Sigmoid colon (tissue), 4 donors: ENCODE data around the gene MC4R.

Experiments used
- EP300 ChIP-seq, 4 donors: sonication (generic); formaldehyde crosslinking; IDR thresholded peaks; one replicate each; pipeline ENCODE4 v1.6.1; 2017; ENCODE audit warnings: antibody characterized with exemption in 4 of 4
- POLR2A ChIP-seq, 2 donors: fragments of 450-650 bp; IDR thresholded peaks; one replicate each; pipeline ENCODE4 v1.6.1; 2016; ENCODE audit warnings: antibody characterized with exemption in 2 of 2, mild to moderate bottlenecking in 2 of 2, moderate library complexity in 2 of 2
- POLR2AphosphoS5 ChIP-seq, 4 donors: sonication (generic); formaldehyde crosslinking; IDR thresholded peaks; one replicate each; pipeline ENCODE4 v1.6.1; 2017; ENCODE audit warnings: antibody characterized with exemption in 4 of 4
- TF ChIP-seq, protein P1 (sequence below), 4 experiments: fragments of 450-650 bp in 3 of 4; fragments of 200-600 bp in 1 of 4; IDR thresholded peaks; one replicate each; pipeline ENCODE4 v1.5.1; 2016 to 2019; ENCODE audit warnings: antibody characterized with exemption in 4 of 4, mild to moderate bottlenecking in 3 of 4, moderate library complexity in 2 of 4

DNA sequence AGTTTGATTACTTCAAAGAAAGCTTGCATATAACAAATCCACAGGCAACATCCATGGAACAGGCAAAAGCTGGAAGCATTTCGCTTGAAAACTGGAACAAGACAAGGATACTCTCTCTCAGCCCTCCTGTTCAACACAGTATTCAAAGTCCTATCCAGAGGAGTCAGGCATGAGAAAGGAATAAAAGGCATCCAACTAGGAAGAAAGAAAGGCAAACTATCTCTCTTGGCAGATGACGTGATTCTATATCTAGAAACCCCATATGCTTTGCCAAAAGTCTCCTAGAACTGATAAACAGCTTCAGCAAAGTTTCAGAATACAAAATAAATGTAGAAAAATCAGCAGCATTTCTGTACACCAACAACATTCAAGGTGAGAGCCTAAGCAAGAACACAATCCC is 34.1 kb upstream of the MC4R start:
- TF ChIP-seq, protein P1, sequence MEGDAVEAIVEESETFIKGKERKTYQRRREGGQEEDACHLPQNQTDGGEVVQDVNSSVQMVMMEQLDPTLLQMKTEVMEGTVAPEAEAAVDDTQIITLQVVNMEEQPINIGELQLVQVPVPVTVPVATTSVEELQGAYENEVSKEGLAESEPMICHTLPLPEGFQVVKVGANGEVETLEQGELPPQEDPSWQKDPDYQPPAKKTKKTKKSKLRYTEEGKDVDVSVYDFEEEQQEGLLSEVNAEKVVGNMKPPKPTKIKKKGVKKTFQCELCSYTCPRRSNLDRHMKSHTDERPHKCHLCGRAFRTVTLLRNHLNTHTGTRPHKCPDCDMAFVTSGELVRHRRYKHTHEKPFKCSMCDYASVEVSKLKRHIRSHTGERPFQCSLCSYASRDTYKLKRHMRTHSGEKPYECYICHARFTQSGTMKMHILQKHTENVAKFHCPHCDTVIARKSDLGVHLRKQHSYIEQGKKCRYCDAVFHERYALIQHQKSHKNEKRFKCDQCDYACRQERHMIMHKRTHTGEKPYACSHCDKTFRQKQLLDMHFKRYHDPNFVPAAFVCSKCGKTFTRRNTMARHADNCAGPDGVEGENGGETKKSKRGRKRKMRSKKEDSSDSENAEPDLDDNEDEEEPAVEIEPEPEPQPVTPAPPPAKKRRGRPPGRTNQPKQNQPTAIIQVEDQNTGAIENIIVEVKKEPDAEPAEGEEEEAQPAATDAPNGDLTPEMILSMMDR (IDR thresholded peaks at IDR 0.05): no peak
- TF ChIP-seq EP300 (IDR thresholded peaks at IDR 0.05) (no peak), POLR2A (IDR thresholded peaks at IDR 0.05) (no peak), POLR2AphosphoS5 (IDR thresholded peaks at IDR 0.05) (no peak)
